GM12864 (cell line): ENCODE results near the gene WDR81.
"Not testable (repeated sequence)": the region's sequence is repeated elsewhere in the genome, so short reads cannot be mapped to it uniquely, and the experiment has no call there.

ENCODE experiments used
- DNase-seq: peaks from one replicate; pipeline ENCODE4 v3.0.0-alpha.2; 2011; ENCODE audit warnings: low read depth
- H3K4me3 ChIP-seq: 2 replicates; pipeline ENCODE4 v1.5.1; 2011; ENCODE audit warnings: mild to moderate bottlenecking, low read depth, low read length, control low read depth
- CTCF ChIP-seq: IDR thresholded peaks from 2 replicates; pipeline ENCODE4 v1.5.1; 2011; ENCODE audit warnings: low read depth, mild to moderate bottlenecking, moderate library complexity, low read length, control low read depth, inconsistent platforms; ENCODE audit errors: missing control alignments

The WDR81 gene

GRCh38 chr17:1732833-1733321 lies 8.4 kb downstream of the WDR81 start:
- TF ChIP-seq CTCF: no peak
- DNase-seq: no peak
- no peak overlapping the region for H3K4me3 ChIP-seq

DNA sequence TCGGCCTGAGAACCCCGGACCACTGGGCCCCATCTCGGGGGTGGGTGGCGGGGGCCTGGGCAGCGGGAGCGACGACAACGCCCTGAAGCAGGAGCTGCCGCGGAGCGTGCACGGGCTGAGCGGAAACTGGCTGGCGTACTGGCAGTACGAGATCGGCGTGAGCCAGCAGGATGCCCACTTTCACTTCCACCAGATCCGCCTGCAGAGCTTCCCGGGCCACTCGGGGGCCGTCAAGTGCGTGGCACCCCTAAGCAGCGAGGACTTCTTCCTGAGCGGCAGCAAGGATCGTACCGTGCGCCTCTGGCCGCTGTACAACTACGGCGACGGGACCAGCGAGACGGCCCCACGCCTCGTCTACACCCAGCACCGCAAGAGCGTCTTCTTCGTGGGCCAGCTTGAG lies 9.3 kb downstream of the WDR81 start:
- no peak for TF ChIP-seq CTCF
- no peak overlapping the region for H3K4me3 ChIP-seq
- no peak for DNase-seq

- DNase-seq: no peak
- H3K4me3 ChIP-seq: no peak overlapping the region
- no peak for TF ChIP-seq CTCF
These were observed 10.9 kb downstream of the WDR81 start for GRCh38 chr17:1735418-1735817.

GRCh38 chr17:1735834-1736347 lies 11.4 kb downstream of the WDR81 start:
- DNase-seq: no peak
- no peak for TF ChIP-seq CTCF
- H3K4me3 ChIP-seq: no peak overlapping the region

DNA sequence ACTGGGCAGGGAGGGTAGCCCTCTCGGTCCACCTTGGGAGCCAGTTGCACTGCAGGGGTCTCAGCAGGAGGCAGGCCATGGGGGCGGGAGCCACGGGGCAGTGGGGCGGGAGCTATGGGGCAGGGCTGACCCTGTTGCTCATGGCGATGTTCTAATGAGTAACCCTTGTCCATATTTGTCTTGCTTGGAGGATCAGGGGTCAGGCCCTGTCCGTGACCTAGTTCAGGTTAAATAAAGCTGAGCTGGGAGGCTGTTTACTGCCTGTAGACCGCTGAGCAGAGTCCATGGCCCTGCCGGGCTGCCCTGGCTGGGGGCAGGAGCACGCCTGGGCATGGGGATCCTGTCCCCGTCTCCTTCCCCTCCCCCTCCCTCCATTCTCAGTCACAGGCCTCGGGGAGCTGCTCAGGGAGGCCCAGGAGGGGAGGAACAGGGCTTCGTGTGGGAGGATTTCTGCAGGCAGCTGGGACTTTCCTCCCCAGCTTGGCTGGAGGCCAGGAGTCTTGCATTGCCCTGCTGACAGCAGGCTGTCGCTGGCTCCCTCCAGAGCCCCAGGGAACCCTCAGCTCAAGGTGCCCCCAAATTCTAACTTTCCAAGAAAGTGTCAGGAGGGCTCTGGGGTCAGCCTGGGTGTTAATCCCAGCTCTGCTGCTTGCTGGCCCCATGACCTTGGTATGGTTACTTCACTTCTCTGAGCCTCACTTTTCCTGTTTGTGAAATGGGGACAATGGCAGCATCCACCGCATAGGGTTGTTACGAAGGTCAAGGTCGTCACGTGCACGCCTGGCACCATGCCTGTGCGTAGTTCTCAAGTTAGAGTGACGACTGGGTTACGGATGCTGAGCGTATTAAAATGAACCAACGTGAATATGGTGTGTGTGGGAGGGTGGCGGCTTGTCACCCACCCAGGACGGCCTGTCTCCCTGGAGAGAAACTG lies 12.1 kb downstream of the WDR81 start:
- TF ChIP-seq CTCF: no peak
- DNase-seq: no peak
- H3K4me3 ChIP-seq: no peak overlapping the region

GRCh38 chr17:1737531-1738291 lies 13.2 kb downstream of the WDR81 start:
- TF ChIP-seq CTCF: no peak

DNA sequence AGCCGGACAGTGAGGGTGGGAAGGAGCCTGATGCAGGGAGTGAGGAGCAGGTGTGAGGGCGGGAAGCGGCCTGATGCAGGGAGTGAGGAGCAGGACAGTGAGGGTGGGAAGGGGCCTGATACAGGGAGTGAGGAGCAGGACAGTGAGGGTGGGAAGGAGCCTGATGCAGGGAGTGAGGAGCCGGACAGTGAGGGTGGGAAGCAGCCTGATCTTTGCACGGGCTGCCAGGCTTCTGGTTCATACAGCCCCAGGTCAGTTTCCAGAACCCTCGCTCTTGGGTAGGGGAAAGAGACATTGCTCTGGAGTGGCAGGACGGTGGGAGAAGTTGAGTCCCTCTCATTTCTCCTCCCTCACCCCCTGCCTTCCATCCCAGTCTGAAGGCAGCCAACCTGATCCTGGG lies 17.4 kb downstream of the WDR81 start:
- not testable (repeated sequence) for H3K4me3 ChIP-seq, DNase-seq

More at GRCh38 chr17:1737531-1738291, 13.2 kb downstream of the WDR81 start:
- DNase-seq: no peak
- no peak overlapping the region for H3K4me3 ChIP-seq
